H1 (cell line): Measurements from ENCODE around the gene UVSSA. TPM values are rescaled to one million over a fixed set of nuclear protein-coding genes. Genes with fewer than 3 reads are reported as not detected.

Source experiments
- EGR1 ChIP-seq: IDR thresholded peaks from 2 replicates; pipeline ENCODE4 v1.6.1; 2011; ENCODE audit warnings: low read depth, low read length, borderline replicate concordance
- GABPA ChIP-seq: IDR thresholded peaks from 2 replicates; pipeline ENCODE4 v1.6.1; 2011; ENCODE audit warnings: mild to moderate bottlenecking, low read length, moderate library complexity, borderline replicate concordance; ENCODE audit not compliant: insufficient read depth
- RAD21 ChIP-seq, 2 experiments: IDR thresholded peaks in 1 of 2; conservative IDR thresholded peaks in 1 of 2; 2 replicates each; pipeline ENCODE4 v1.6.1; 2011; ENCODE audit warnings: low read depth in 2 of 2, low read length in 2 of 2, improper control_type of control experiment in 1 of 2, inconsistent platforms in 1 of 2, mild to moderate bottlenecking in 1 of 2, moderate library complexity in 1 of 2
- SAP30 ChIP-seq: fragments of 300-600 bp; sonication (generic); IDR thresholded peaks from 2 replicates; pipeline ENCODE4 v1.7.1; 2012; ENCODE audit warnings: low read length, moderate library complexity, mild to moderate bottlenecking, inconsistent platforms; ENCODE audit not compliant: insufficient read depth, insufficient replicate concordance
- polyA plus RNA-seq, 7 experiments: library from polyadenylated mRNA; depleted of rRNA in 3 of 7; stranded (reverse) in 5 of 7; unstranded in 2 of 7; fragments of >200 nt in 5 of 7; fragments of 200-250 nt in 2 of 7; gene quantifications; 1 replicate in 5 of 7; 2 replicates in 1 of 7; 4 replicates in 1 of 7; pipeline versions ENCODE4 v1.2.1 to v1.2.3, GENCODE V29; 2011 to 2013; ENCODE audit warnings: missing spikeins in 2 of 7, mixed read lengths in 2 of 7
- total RNA-seq: library from RNA; stranded (reverse); fragmentation: NEBNext Ultra II Directional; extraction: Animal tissue kit (Norgen Biotek cat#: 25700); gene quantifications from 2 replicates; pipeline ENCODE4 v1.2.1, GENCODE V29; 2021

UVSSA gene
- total and polyA plus RNA-seq, 2 of the 8 experiments (the other 6 are each of a cell fraction or from before 2014, with no cell fraction given) = 14.5 to 19.4 TPM

DNA sequence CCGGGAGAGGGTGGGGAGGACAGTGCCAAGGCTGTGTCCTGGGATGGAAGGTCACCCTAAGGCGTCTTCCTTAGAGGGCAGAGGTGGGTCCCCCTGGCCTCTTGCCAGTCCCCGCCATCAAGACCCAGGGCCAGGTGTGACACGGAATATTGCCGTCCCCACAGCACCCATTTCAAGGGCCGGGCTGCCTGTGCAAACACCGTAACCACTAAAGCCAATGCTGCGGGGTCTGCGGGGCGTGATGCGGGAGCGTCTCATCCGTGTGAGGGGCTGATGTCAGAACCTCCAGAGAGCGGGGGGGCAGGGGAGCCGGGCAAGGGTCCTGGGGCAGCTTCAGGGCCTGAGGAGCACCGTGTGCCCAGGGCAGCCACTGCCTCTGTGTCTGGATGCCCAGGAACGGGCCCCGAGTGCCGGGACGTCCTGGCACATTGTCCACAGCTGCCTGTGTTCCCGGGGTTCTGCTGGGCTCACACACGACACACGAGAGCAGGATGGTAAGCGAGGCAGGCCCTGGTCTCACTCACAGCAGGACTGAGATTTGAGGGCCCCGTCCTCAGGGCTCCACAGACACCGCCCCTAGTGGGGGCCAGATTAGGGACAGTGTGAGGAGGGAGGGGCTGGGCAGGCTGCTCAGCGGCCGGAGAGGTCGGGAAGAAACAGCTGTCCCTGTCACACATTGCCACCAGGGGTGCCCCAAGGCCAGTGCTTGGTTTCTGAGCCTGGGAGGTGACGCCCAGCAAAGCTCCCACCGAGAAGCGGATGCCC lies 30.0 kb downstream of the UVSSA start (continued):
- TF ChIP-seq SAP30 = no peak
- peak; percentile 43 for TF ChIP-seq RAD21 (IDR thresholded peaks at IDR 0.05 in 1 of 2, conservative IDR thresholded peaks at IDR 0.05 in 1 of 2; ENCODE audit: low read depth in 2 of 2, low read length in 2 of 2)
- TF ChIP-seq EGR1 = no peak
- 0 out of 2 replicates have a peak, but pooled peaks have one; percentile 40 for TF ChIP-seq GABPA
